GM13977 (cell line): ENCODE measurements around the gene NGEF.
"Not testable (repeated sequence)": the region's sequence is repeated elsewhere in the genome, so short reads cannot be mapped to it uniquely, and the experiment has no call there.

Experiments used
- DNase-seq: peaks from one replicate; pipeline ENCODE4 v3.0.0; 2012; ENCODE audit warnings: low spot score
- in situ Hi-C: fragments of 300-500 bp; cut with MboI; formaldehyde crosslinking; loops from one replicate; pipeline ENCODE4 v1.12.0; 2022; ENCODE audit warnings: low sequenced_read_pairs, low pct_unique_long_range_greater_than_20kb, mixed read lengths, inconsistent platforms; ENCODE audit not compliant: unreplicated experiment
- TF ChIP-seq, protein P1 (sequence below): IDR thresholded peaks from 2 replicates; pipeline ENCODE4 v1.5.1; 2012; ENCODE audit warnings: mild to moderate bottlenecking, control low read depth; ENCODE audit not compliant: insufficient read depth; ENCODE audit errors: extremely low read depth, missing control alignments

Gene NGEF

GRCh38 chr2:232913903-232914302, 99.2 kb downstream of the NGEF start:
- in situ Hi-C loops = no loop called here
- no peak for DNase-seq
- TF ChIP-seq, protein P1, sequence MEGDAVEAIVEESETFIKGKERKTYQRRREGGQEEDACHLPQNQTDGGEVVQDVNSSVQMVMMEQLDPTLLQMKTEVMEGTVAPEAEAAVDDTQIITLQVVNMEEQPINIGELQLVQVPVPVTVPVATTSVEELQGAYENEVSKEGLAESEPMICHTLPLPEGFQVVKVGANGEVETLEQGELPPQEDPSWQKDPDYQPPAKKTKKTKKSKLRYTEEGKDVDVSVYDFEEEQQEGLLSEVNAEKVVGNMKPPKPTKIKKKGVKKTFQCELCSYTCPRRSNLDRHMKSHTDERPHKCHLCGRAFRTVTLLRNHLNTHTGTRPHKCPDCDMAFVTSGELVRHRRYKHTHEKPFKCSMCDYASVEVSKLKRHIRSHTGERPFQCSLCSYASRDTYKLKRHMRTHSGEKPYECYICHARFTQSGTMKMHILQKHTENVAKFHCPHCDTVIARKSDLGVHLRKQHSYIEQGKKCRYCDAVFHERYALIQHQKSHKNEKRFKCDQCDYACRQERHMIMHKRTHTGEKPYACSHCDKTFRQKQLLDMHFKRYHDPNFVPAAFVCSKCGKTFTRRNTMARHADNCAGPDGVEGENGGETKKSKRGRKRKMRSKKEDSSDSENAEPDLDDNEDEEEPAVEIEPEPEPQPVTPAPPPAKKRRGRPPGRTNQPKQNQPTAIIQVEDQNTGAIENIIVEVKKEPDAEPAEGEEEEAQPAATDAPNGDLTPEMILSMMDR = no peak

GRCh38 chr2:232911712-232912277, 101.3 kb downstream of the NGEF start:
- TF ChIP-seq, protein P1 = no peak
- in situ Hi-C loops = no loop called here

DNA sequence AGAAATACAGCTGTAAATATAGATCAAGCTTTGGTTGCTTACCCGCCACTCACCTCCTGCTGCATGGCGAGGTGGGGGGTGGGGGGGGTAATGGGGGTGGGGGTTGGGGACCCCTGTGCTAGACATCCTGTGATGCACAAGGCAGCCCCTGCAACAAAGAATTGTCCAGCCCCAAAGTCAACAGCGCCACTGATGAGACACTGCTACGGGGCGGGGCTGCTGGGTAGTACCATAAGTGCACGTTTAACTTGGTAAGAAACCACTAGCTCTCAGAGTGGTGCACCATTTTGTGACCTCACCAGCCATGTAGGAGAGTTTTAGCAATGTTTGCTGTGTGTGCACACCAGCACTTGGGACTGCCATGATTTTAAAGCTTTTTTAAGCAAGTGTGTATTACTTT, 102.7 kb downstream of the NGEF start:
- TF ChIP-seq, protein P1 = no peak
- no peak for DNase-seq
- in situ Hi-C loops = no loop called here

More at GRCh38 chr2:232911712-232912277, 101.3 kb downstream of the NGEF start:
- no peak for DNase-seq

DNA sequence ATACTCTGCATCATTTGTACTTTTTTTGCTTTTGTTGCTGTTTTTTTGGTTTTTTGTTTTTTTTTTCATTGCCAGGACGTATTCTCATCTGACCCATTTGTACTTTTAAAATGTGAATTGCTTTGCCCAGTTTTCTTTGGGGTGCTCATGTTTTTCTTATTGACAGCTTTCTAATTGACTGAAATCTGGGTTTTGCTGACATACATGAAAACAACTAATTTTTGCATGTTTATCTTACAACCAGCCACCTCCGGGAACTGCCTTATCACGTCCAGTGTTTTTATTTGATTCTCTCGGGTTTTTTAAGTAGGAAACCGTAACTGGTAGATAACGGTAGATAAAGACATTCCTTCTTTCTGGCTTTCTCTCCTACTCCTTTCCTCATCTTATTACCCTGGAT, 104.4 kb downstream of the NGEF start:
- TF ChIP-seq, protein P1 = no peak
- in situ Hi-C loops = no loop called here
- no peak for DNase-seq

GRCh38 chr2:232907718-232908085, 105.4 kb downstream of the NGEF start:
- in situ Hi-C loops, DNase-seq: not testable (repeated sequence)

DNA sequence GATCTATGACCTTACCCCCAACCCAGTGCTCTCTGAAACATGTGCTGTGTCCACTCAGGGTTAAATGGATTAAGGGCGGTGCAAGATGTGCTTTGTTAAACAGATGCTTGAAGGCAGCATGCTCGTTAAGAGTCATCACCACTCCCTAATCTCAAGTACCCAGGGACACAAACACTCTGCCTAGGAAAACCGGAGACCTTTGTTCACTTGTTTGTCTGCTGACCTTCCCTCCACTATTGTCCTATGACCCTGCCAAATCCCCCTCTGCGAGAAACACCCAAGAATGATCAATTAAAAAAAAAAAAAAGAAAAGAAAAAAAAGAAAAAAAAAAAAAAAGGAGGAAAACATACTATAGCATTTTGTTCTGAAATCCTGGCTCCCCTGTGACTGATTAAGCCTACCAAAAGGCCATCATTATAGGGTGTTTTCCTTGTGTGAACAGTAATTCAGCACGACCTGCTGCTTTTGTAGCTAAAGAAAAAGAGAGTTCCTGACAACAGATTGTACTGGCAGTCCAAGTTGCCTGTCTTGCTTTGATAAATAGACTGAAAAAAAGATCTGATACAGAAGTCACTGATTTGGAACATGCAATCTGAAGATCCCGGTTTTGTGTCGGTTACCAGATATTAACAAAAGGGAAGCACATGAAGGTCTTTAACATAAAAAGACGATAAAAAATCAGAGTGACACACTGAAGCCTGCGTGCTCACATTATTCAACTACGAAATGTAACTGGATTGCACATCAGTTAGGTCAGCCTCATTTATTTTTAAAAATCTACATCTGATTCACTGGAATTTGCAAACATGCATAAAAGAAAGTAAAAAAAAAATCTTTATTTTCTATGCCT, 106.0 kb downstream of the NGEF start:
- in situ Hi-C loops, DNase-seq: not testable (repeated sequence)

GRCh38 chr2:232903989-232904388, 109.1 kb downstream of the NGEF start:
- DNase-seq = no peak
- in situ Hi-C loops = no loop called here
- TF ChIP-seq, protein P1 = no peak
